H9 (cell line): ENCODE results near the gene MEN1. TPM values are rescaled to one million over a fixed set of nuclear protein-coding genes. Genes with fewer than 3 reads are reported as not detected.
A peak's percentile ranks its signal among the peaks of the same experiment; 100 is the strongest.

Source experiments
- DNase-seq: peaks from one replicate; pipeline ENCODE4 v3.0.0-alpha.2; 2017
- H2AFZ ChIP-seq: one replicate; pipeline ENCODE4 v1.6.1; 2013; ENCODE audit warnings: mild to moderate bottlenecking, low read length, control low read depth, moderate library complexity
- H2AK5ac ChIP-seq: 2 replicates; pipeline ENCODE4 v1.6.1; 2013; ENCODE audit warnings: low read length, control low read depth, mixed read lengths; ENCODE audit not compliant: insufficient read length
- H2BK120ac ChIP-seq: one replicate; pipeline ENCODE4 v1.6.1; 2013; ENCODE audit warnings: low read depth, mild to moderate bottlenecking, low read length, control low read depth, inconsistent platforms; ENCODE audit not compliant: poor library complexity, severe bottlenecking
- H2BK12ac ChIP-seq: 2 replicates; pipeline ENCODE4 v1.6.1; 2013; ENCODE audit warnings: low read length, control low read depth, mixed read lengths, low read depth; ENCODE audit not compliant: insufficient read length
- H2BK15ac ChIP-seq: 2 replicates; pipeline ENCODE4 v1.6.1; 2013; ENCODE audit warnings: low read depth, low read length, control low read depth
- H2BK20ac ChIP-seq: one replicate; pipeline ENCODE4 v1.6.1; 2013; ENCODE audit warnings: low read depth, mild to moderate bottlenecking, low read length, control low read depth, inconsistent platforms; ENCODE audit not compliant: poor library complexity, severe bottlenecking
- H2BK5ac ChIP-seq: 2 replicates; pipeline ENCODE4 v1.6.1; 2013; ENCODE audit warnings: low read length, control low read depth, mixed read lengths; ENCODE audit not compliant: insufficient read length
- H3K14ac ChIP-seq: 2 replicates; pipeline ENCODE4 v1.6.1; 2013; ENCODE audit warnings: low read length, control low read depth; ENCODE audit not compliant: insufficient read depth
- H3K18ac ChIP-seq: 2 replicates; pipeline ENCODE4 v1.6.1; 2013; ENCODE audit warnings: low read depth, mild to moderate bottlenecking, mixed read lengths, low read length, control low read depth; ENCODE audit not compliant: insufficient read length
- H3K23ac ChIP-seq: 2 replicates; pipeline ENCODE4 v1.6.1; 2013; ENCODE audit warnings: low read length, control low read depth, mixed read lengths, low read depth; ENCODE audit not compliant: insufficient read length
- H3K23me2 ChIP-seq: 2 replicates; pipeline ENCODE4 v1.6.1; 2013; ENCODE audit warnings: low read depth, mild to moderate bottlenecking, mixed read lengths, low read length, control low read depth; ENCODE audit not compliant: insufficient read length, poor library complexity, severe bottlenecking
- H3K27ac ChIP-seq: 2 replicates; pipeline ENCODE4 v1.5.1; 2013; ENCODE audit warnings: low read length, control low read depth, mixed read lengths, low read depth; ENCODE audit not compliant: insufficient read length
- H3K27me3 ChIP-seq: 2 replicates; pipeline ENCODE4 v1.6.1; 2013; ENCODE audit warnings: low read length, control low read depth, inconsistent platforms; ENCODE audit not compliant: insufficient read depth
- H3K4ac ChIP-seq: 2 replicates; pipeline ENCODE4 v1.6.1; 2013; ENCODE audit warnings: low read depth, mild to moderate bottlenecking, control low read depth, inconsistent platforms, low read length, moderate library complexity
- H3K4me1 ChIP-seq: 2 replicates; pipeline ENCODE4 v1.6.1; 2013; ENCODE audit warnings: low read length, control low read depth, inconsistent platforms; ENCODE audit not compliant: insufficient read depth
- H3K4me2 ChIP-seq: 2 replicates; pipeline ENCODE4 v1.6.1; 2013; ENCODE audit warnings: low read length, control low read depth, mixed read lengths; ENCODE audit not compliant: insufficient read length, insufficient read depth
- H3K56ac ChIP-seq: 2 replicates; pipeline ENCODE4 v1.6.1; 2013; ENCODE audit warnings: low read depth, mild to moderate bottlenecking, mixed read lengths, low read length, control low read depth; ENCODE audit not compliant: insufficient read length
- H3K79me1 ChIP-seq: 2 replicates; pipeline ENCODE4 v1.6.1; 2013; ENCODE audit warnings: low read depth, mild to moderate bottlenecking, moderate library complexity, low read length, control low read depth, inconsistent platforms; ENCODE audit not compliant: insufficient read depth, poor library complexity, severe bottlenecking
- H3K79me2 ChIP-seq: 2 replicates; pipeline ENCODE4 v1.6.1; 2013; ENCODE audit warnings: low read length, control low read depth, inconsistent platforms; ENCODE audit not compliant: insufficient read depth
- H3K9ac ChIP-seq: 2 replicates; pipeline ENCODE4 v1.6.1; 2013; ENCODE audit warnings: low read length, control low read depth, mixed read lengths; ENCODE audit not compliant: insufficient read length; ENCODE audit errors: extremely low read depth
- H3K9me3 ChIP-seq: one replicate; pipeline ENCODE4 v1.6.1; 2013; ENCODE audit warnings: low read depth, low read length, inconsistent platforms; ENCODE audit not compliant: control insufficient read depth
- H3T11ph ChIP-seq: one replicate; pipeline ENCODE4 v1.6.1; 2013; ENCODE audit warnings: mild to moderate bottlenecking, low read length, control low read depth, inconsistent platforms
- H4K20me1 ChIP-seq: one replicate; pipeline ENCODE4 v1.6.1; 2013; ENCODE audit not compliant: control insufficient read depth, insufficient read length, insufficient read depth
- H4K5ac ChIP-seq: 2 replicates; pipeline ENCODE4 v1.6.1; 2013; ENCODE audit warnings: low read depth, mild to moderate bottlenecking, mixed read lengths, low read length, control low read depth; ENCODE audit not compliant: insufficient read length
- H4K8ac ChIP-seq: replicated peaks from 2 replicates; pipeline ENCODE4 v1.6.1; 2013; ENCODE audit warnings: low read length, control low read depth, mixed read lengths, low read depth; ENCODE audit not compliant: insufficient read length
- H4K91ac ChIP-seq: 2 replicates; pipeline ENCODE4 v1.6.1; 2013; ENCODE audit warnings: low read depth, mild to moderate bottlenecking, moderate library complexity, mixed read lengths, low read length, control low read depth; ENCODE audit not compliant: insufficient read length
- H3K27ac Mint-ChIP-seq, 3 experiments: 2 replicates in 2 of 3; 3 replicates in 1 of 3; pipeline ENCODE4 v1.8.0; 2020 to 2021; ENCODE audit warnings: mixed read lengths in 3 of 3, mild to moderate bottlenecking in 1 of 3, moderate library complexity in 1 of 3
- H3K27me3 Mint-ChIP-seq: 2 replicates; pipeline ENCODE4 v1.8.0; 2021; ENCODE audit warnings: low read depth, mild to moderate bottlenecking, moderate library complexity, mixed read lengths
- H3K36me3 Mint-ChIP-seq, 3 experiments: 2 replicates in 2 of 3; 3 replicates in 1 of 3; pipeline ENCODE4 v1.8.0; 2020 to 2021; ENCODE audit warnings: low read depth in 3 of 3, mixed read lengths in 3 of 3; ENCODE audit not compliant: insufficient read depth in 1 of 3
- H3K4me1 Mint-ChIP-seq, 2 experiments: 2 replicates each; pipeline ENCODE4 v1.8.0; 2020; ENCODE audit warnings: mixed read lengths in 2 of 2
- H3K4me3 Mint-ChIP-seq, 2 experiments: 2 replicates in 1 of 2; 3 replicates in 1 of 2; pipeline ENCODE4 v1.8.0; 2020 to 2021; ENCODE audit warnings: mild to moderate bottlenecking in 2 of 2, mixed read lengths in 2 of 2, moderate library complexity in 1 of 2
- H3K9me3 Mint-ChIP-seq, 2 experiments: 2 replicates in 1 of 2; 3 replicates in 1 of 2; pipeline ENCODE4 v1.8.0; 2020; ENCODE audit warnings: mild to moderate bottlenecking in 2 of 2, mixed read lengths in 2 of 2, moderate library complexity in 1 of 2
- WGBS: extraction: QIAGEN DNeasy Blood & Tissue Kit; methylation state at CpG from one replicate; pipeline ENCODE4 v1.1.7; 2013; ENCODE audit warnings: missing lambda C conversion rate, low lambda C conversion rate, mixed read lengths; ENCODE audit not compliant: insufficient read length; ENCODE audit errors: extremely low coverage; 5-methylcytosine and 5-hydroxymethylcytosine counted together
- total RNA-seq: library from RNA; stranded (reverse); gene quantifications from 2 replicates; pipeline ENCODE4 v1.2.1, GENCODE V29; 2021
- TF ChIP-seq, protein P1 (sequence below): fragments of 200-600 bp; sonication (generic); conservative IDR thresholded peaks from 3 replicates; pipeline ENCODE4 v1.8.0; 2021; ENCODE audit warnings: antibody characterized with exemption, mild to moderate bottlenecking

The MEN1 gene
- total RNA-seq, 1 experiment from 2014 or later, result 49.9 TPM

DNA sequence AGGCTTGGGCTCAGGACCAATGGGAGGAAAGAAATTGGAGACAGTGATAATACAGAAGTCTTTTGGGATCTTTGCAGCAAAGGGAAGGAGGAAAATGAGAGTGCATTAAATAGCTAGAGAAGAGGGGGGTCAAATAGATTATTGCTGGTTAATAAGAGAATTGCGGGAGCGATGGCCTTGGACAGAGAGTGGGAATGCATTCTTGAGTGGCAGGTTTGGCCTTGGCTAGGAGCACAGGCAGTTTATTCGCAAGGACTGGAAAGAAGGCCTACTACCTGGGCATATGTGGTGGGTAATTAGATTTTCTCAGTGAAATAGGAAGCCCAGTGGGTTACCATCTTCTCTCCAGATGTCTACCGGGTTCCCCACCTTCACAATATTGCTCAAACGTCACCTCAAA, 3.5 kb upstream of the MEN1 start:
- Histone ChIP-seq H3K56ac (no peak overlapping the region), H3K9me3 (no peaks in the 10 kb centered on the region), H4K20me1 (no peaks in the 10 kb centered on the region), H3K4me1 (no peaks in the 10 kb centered on the region), H2BK20ac (no peak overlapping the region), H4K5ac (no peak overlapping the region), H3K27ac (no peak overlapping the region), H2BK120ac (no peak overlapping the region), H4K91ac (no peak overlapping the region), H3K9ac (no peak overlapping the region), H3K27me3 (no peaks in the 10 kb centered on the region), H3K4ac (no peak overlapping the region), H2AFZ (no peak overlapping the region), H4K8ac (no peak overlapping the region), H3K18ac (no peak overlapping the region), H3T11ph (no peak overlapping the region), H3K14ac (no peak overlapping the region), H2AK5ac (no peak overlapping the region), H3K23ac (no peak overlapping the region), H3K79me2 (no peaks in the 10 kb centered on the region), H3K23me2 (peaks cover 15% of the 10 kb centered on the region), H3K4me2 (no peak overlapping the region), H2BK15ac (no peak overlapping the region), H3K79me1 (no peaks in the 10 kb centered on the region), H2BK12ac (no peak overlapping the region), H2BK5ac (no peak overlapping the region)
- Mint-ChIP-seq H3K9me3 (no peaks in the 10 kb centered on the region; a peak in 1 of 5 replicates), H3K36me3 (peaks cover 0 to 2% (median 0%) of the 10 kb centered on the region in 3 experiments; a peak in 1 of 7 replicates), H3K4me1 (peaks cover 6 to 7% of the 10 kb centered on the region in 2 experiments; a peak in 3 of 4 replicates), H3K27ac (peak overlapping the region in 1 of 3 experiments; percentile 20; a peak in 1 of 7 replicates), H3K4me3 (no peak overlapping the region; a peak in 1 of 5 replicates), H3K27me3 (no peaks in the 10 kb centered on the region; the same call in 1 of the 2 replicates)
- no peak for DNase-seq
- no CpG with 5 or more reads among the region's 5 CpGs for WGBS
- TF ChIP-seq, protein P1, sequence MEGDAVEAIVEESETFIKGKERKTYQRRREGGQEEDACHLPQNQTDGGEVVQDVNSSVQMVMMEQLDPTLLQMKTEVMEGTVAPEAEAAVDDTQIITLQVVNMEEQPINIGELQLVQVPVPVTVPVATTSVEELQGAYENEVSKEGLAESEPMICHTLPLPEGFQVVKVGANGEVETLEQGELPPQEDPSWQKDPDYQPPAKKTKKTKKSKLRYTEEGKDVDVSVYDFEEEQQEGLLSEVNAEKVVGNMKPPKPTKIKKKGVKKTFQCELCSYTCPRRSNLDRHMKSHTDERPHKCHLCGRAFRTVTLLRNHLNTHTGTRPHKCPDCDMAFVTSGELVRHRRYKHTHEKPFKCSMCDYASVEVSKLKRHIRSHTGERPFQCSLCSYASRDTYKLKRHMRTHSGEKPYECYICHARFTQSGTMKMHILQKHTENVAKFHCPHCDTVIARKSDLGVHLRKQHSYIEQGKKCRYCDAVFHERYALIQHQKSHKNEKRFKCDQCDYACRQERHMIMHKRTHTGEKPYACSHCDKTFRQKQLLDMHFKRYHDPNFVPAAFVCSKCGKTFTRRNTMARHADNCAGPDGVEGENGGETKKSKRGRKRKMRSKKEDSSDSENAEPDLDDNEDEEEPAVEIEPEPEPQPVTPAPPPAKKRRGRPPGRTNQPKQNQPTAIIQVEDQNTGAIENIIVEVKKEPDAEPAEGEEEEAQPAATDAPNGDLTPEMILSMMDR, result no peak
